K562 (cell line): ENCODE results near the gene STK24. TPM values are rescaled to one million over a fixed set of nuclear protein-coding genes. Genes with fewer than 3 reads are reported as not detected.

Source experiments
- ATAC-seq: fragments of 200-7000 bp; cut with Tn5 transposase; 3 replicates; pipeline ENCODE4 v1.9.1; 2020; ENCODE audit warnings: moderate library complexity
- BruUV-seq: library from RNA; stranded (reverse); fragments of 400-500 nt; replicated peaks from 2 replicates; lab custom pipeline; 2021; lab: Mats Ljungman, UMichigan
- CTCF ChIA-PET: fragments of 300-600 bp; formaldehyde crosslinking; extraction: SDS; loops from one replicate; lab custom pipeline; 2021; ENCODE audit warnings: low intra/inter-chr PET ratio; lab: Yijun Ruan, JAX
- POLR2A ChIA-PET: fragments of 300-600, 350-650 bp; sonication (Branson Sonifier 250); formaldehyde crosslinking; extraction: SDS; loops from one replicate; lab custom pipeline; 2021; ENCODE audit warnings: antibody characterized with exemption, inconsistent platforms; lab: Yijun Ruan, JAX
- DNase-seq, 4 experiments: peaks; one replicate each; pipeline versions ENCODE4 v3.0.0 to v3.0.0-alpha.2; 2011 to 2018; ENCODE audit warnings: low spot score in 3 of 4, mixed read lengths in 3 of 4; ENCODE audit errors: extremely low read depth in 1 of 4
- FAIRE-seq: peaks from 2 replicates; lab custom pipeline; 2011; peaks lifted over from hg19 to GRCh38; lab: Jason Lieb, UNC
- H2AFZ ChIP-seq: 2 replicates; pipeline ENCODE4 v1.6.0; 2011; ENCODE audit warnings: low read depth, low read length, control low read depth, inconsistent platforms
- H3K27ac ChIP-seq: fragments of 200-600 bp; 3 replicates; pipeline ENCODE4 v1.8.0; 2011; ENCODE audit warnings: low read depth, mild to moderate bottlenecking, control low read depth, inconsistent platforms, low read length, moderate library complexity, mixed read lengths; ENCODE audit errors: extremely low read depth
- H3K27me3 ChIP-seq, 2 experiments: fragments of 300-600 bp in 1 of 2; 2 replicates in 1 of 2; 3 replicates in 1 of 2; pipeline versions ENCODE4 v1.6.0 to v1.8.0; 2011; ENCODE audit warnings: inconsistent platforms in 2 of 2, low read length in 2 of 2, mild to moderate bottlenecking in 1 of 2, mixed read lengths in 1 of 2, moderate library complexity in 1 of 2; ENCODE audit not compliant: control insufficient read depth in 2 of 2, insufficient read depth in 2 of 2
- H3K36me3 ChIP-seq: fragments of 300-600 bp; 3 replicates; pipeline ENCODE4 v1.8.0; 2011; ENCODE audit warnings: mild to moderate bottlenecking, low read length, inconsistent platforms; ENCODE audit not compliant: control insufficient read depth, insufficient read depth
- H3K4me1 ChIP-seq, 2 experiments: fragments of 200-600 bp in 1 of 2; replicated peaks in 1 of 2; 2 replicates in 1 of 2; 3 replicates in 1 of 2; pipeline versions ENCODE4 v1.5.1 to v1.8.0; 2011; ENCODE audit warnings: inconsistent platforms in 2 of 2, low read length in 2 of 2, mild to moderate bottlenecking in 1 of 2, mixed read lengths in 1 of 2, moderate library complexity in 1 of 2; ENCODE audit not compliant: control insufficient read depth in 2 of 2, insufficient read depth in 2 of 2
- H3K4me2 ChIP-seq: 2 replicates; pipeline ENCODE4 v1.6.1; 2011; ENCODE audit warnings: low read length, control low read depth, inconsistent platforms, mixed read lengths; ENCODE audit not compliant: insufficient read depth
- H3K4me3 ChIP-seq: fragments of 200-600 bp; sonication (generic), shearing (Covaris generic); 2 replicates; pipeline ENCODE4 v1.5.1; 2016; ENCODE audit warnings: control low read depth, inconsistent platforms
- H3K79me2 ChIP-seq: fragments of 200-600 bp; 3 replicates; pipeline ENCODE4 v1.8.0; 2011; ENCODE audit warnings: low read length, inconsistent platforms; ENCODE audit not compliant: control insufficient read depth, insufficient read depth
- H3K9ac ChIP-seq, 2 experiments: 2 replicates each; pipeline versions ENCODE4 v1.6.0 to v1.6.1; 2011; ENCODE audit warnings: low read depth in 2 of 2, low read length in 2 of 2, control low read depth in 1 of 2, inconsistent platforms in 1 of 2, mild to moderate bottlenecking in 1 of 2, mixed read lengths in 1 of 2; ENCODE audit not compliant: insufficient read depth in 1 of 2
- H3K9me1 ChIP-seq: one replicate; pipeline ENCODE4 v1.6.0; 2011; ENCODE audit warnings: inconsistent platforms, mild to moderate bottlenecking, low read length, moderate library complexity; ENCODE audit not compliant: control insufficient read depth, insufficient read depth
- H3K9me3 ChIP-seq: replicated peaks from 2 replicates; pipeline ENCODE4 v1.5.1; 2011; ENCODE audit warnings: low read depth, low read length, inconsistent platforms; ENCODE audit not compliant: control insufficient read depth, insufficient read depth
- H4K20me1 ChIP-seq: replicated peaks from 2 replicates; pipeline ENCODE4 v1.6.1; 2011; ENCODE audit warnings: low read length, inconsistent platforms, mixed read lengths; ENCODE audit not compliant: control insufficient read depth, insufficient read depth
- BRD4 ChIP-seq: fragments of 200-600 bp; sonication (generic); IDR thresholded peaks from 2 replicates; pipeline ENCODE4 v1.6.1; 2017; ENCODE audit warnings: inconsistent platforms
- FOXA3 ChIP-seq, 2 experiments: fragments of 450-650 bp in 1 of 2; sonication (generic) in 1 of 2; formaldehyde crosslinking; IDR thresholded peaks in 1 of 2; conservative IDR thresholded peaks in 1 of 2; 2 replicates each; pipeline versions ENCODE4 v1.4.0 to v1.8.0; 2020 to 2022; ENCODE audit warnings: mild to moderate bottlenecking in 2 of 2, missing genetic modification reagents in 1 of 2
- HMG20B ChIP-seq: fragments of 250-450 bp; sonication (Bioruptor Pico); IDR thresholded peaks from 2 replicates; pipeline ENCODE4 v1.5.0; 2021; ENCODE audit warnings: mild to moderate bottlenecking
- MYNN ChIP-seq, 2 experiments: sonication (generic); formaldehyde crosslinking in 1 of 2; IDR thresholded peaks; 2 replicates each; pipeline versions ENCODE4 v1.5.0 to v1.6.1; 2016 to 2020; ENCODE audit warnings: antibody characterized with exemption in 1 of 2, missing genetic modification reagents in 1 of 2
- NUFIP1 ChIP-seq: fragments of 450-650 bp; IDR thresholded peaks from 2 replicates; pipeline ENCODE4 v1.6.1; 2018; ENCODE audit not compliant: partially characterized antibody
- PTTG1 ChIP-seq: fragments of 450-650 bp; IDR thresholded peaks from 2 replicates; pipeline ENCODE4 v1.6.1; 2016; ENCODE audit warnings: low read depth, mild to moderate bottlenecking, missing genetic modification characterization, missing compliant biosample characterization
- RBM25 ChIP-seq: fragments of 200-400 bp; formaldehyde crosslinking; IDR thresholded peaks from 2 replicates; pipeline ENCODE4 v1.6.1; 2018; ENCODE audit warnings: low read length, low read depth, moderate library complexity; ENCODE audit not compliant: severe bottlenecking
- RFX1 ChIP-seq: fragments of 450-650 bp; IDR thresholded peaks from 2 replicates; pipeline ENCODE4 v1.6.1; 2016; ENCODE audit warnings: mild to moderate bottlenecking, moderate library complexity
- SMARCB1 ChIP-seq: IDR thresholded peaks from 2 replicates; pipeline ENCODE4 v1.6.1; 2011; ENCODE audit warnings: improper control_type of control experiment, low read depth; ENCODE audit not compliant: insufficient read length
- ZFP1 ChIP-seq: fragments of 450-650 bp; formaldehyde crosslinking; IDR thresholded peaks from 2 replicates; pipeline ENCODE4 v1.4.0; 2020; ENCODE audit warnings: mild to moderate bottlenecking, mixed read lengths
- ZNF121 ChIP-seq: sonication (generic); formaldehyde crosslinking; conservative IDR thresholded peaks from 2 replicates; pipeline ENCODE4 v1.8.0; 2022; ENCODE audit warnings: missing genetic modification reagents
- ZNF263 ChIP-seq: sonication (generic); formaldehyde crosslinking; IDR thresholded peaks from 2 replicates; pipeline ENCODE4 v1.8.0; 2022; ENCODE audit warnings: mild to moderate bottlenecking, missing genetic modification reagents, borderline replicate concordance
- ZNF41 ChIP-seq: fragments of 250-450 bp; sonication (Bioruptor Pico); conservative IDR thresholded peaks from 2 replicates; pipeline ENCODE4 v1.4.0; 2020; ENCODE audit warnings: mild to moderate bottlenecking
- WGBS: fragments of 100-300 bp; shearing (Covaris generic); methylation state at CpG from one replicate; pipeline ENCODE4 v1.1.6; 2016; ENCODE audit warnings: low coverage, mixed read lengths; ENCODE audit not compliant: insufficient coverage; ENCODE audit errors: missing lambda C conversion rate; 5-methylcytosine and 5-hydroxymethylcytosine counted together
- in situ Hi-C: fragments of 300-500 bp; cut with MboI; formaldehyde crosslinking; loops from 4 replicates; pipeline ENCODE4 v1.15.0; 2018; ENCODE audit warnings: inconsistent platforms, mixed read lengths
- intact Hi-C: fragments of 100-400 bp; cut with micrococcal nuclease; formaldehyde crosslinking; loops from 2 replicates; pipeline ENCODE4 v1.14.2; 2022
- polyA plus RNA-seq, 8 experiments: library from polyadenylated mRNA; depleted of rRNA in 4 of 8; stranded (reverse) in 5 of 8; unstranded in 3 of 8; fragments of >200 nt; fragmentation: Nextera tagmentation in 2 of 8; fragmentation: Illumina TruSeq in 1 of 8; extraction: Ambion mirVana in 2 of 8; extraction: Trizol in 1 of 8; gene quantifications; 2 replicates each; pipeline versions ENCODE4 v1.2.1 to v1.2.3, GENCODE V29; 2011 to 2014; ENCODE audit warnings: inconsistent platforms in 1 of 8, missing spikeins in 1 of 8
- total RNA-seq, 7 experiments: library from RNA; depleted of rRNA in 6 of 7; stranded (reverse); fragments of >200 nt in 6 of 7; fragmentation: Illumina TruSeq in 2 of 7; extraction: Trizol in 2 of 7; gene quantifications; 2 replicates each; pipeline versions ENCODE4 v1.2.1 to v1.2.3, GENCODE V29; 2011 to 2021; ENCODE audit warnings: low replicate concordance in 1 of 7
- TF ChIP-seq, protein P1 (sequence below): fragments of 250-450 bp; sonication (Bioruptor Pico); IDR thresholded peaks from 2 replicates; pipeline ENCODE4 v1.8.0; 2022; ENCODE audit warnings: moderate library complexity, mild to moderate bottlenecking, inconsistent platforms
- TF ChIP-seq, protein P2 (sequence below): fragments of 250-450 bp; sonication (Bioruptor Pico); IDR thresholded peaks from 2 replicates; pipeline ENCODE4 v1.5.0; 2020; ENCODE audit warnings: mild to moderate bottlenecking
- TF ChIP-seq, protein P3 (sequence below): fragments of 450-650 bp; formaldehyde crosslinking; IDR thresholded peaks from 2 replicates; pipeline ENCODE4 v1.4.0; 2022; ENCODE audit warnings: mild to moderate bottlenecking, moderate library complexity

The STK24 gene
- total and polyA plus RNA-seq, 9 of the 15 experiments (the other 6 are each of a cell fraction or from before 2014, with no cell fraction given): 3.8 to 78.4 (median 28.2) TPM

DNA sequence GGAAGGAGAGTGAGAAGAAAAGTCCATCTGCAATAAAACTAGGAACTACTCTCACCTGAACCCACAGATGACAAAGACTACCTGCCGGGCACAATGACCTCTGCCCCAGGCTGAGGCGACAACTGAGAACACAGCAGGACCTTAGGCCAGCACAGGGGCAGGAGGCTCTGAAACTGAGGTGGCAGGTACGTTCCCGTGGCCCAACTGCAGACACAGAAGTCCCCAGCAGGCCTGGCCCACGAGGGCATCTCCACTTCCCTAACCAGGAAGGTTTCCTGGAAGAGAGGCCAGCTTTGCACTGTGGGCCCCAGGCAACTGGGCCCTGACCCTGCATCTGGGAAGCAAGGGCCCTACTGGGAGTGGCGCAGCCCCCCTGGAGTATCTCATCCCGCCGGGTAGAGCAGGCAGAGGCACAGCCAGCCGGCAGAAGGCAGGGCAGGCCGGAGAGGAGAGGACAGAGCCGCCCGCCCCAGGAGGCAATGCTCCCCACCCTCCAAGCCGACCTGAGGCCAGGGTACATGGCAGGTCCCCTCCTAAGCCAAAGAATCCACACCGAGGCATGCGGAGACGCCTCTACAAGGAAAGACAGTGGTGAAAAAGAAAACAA lies 32.7 kb downstream of the STK24 start (continued):
- TF ChIP-seq SMARCB1: no peak
- TF ChIP-seq, protein P1, sequence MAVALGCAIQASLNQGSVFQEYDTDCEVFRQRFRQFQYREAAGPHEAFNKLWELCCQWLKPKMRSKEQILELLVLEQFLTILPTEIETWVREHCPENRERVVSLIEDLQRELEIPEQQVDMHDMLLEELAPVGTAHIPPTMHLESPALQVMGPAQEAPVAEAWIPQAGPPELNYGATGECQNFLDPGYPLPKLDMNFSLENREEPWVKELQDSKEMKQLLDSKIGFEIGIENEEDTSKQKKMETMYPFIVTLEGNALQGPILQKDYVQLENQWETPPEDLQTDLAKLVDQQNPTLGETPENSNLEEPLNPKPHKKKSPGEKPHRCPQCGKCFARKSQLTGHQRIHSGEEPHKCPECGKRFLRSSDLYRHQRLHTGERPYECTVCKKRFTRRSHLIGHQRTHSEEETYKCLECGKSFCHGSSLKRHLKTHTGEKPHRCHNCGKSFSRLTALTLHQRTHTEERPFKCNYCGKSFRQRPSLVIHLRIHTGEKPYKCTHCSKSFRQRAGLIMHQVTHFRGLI (CRISPR knock-in tag): no peak

DNA sequence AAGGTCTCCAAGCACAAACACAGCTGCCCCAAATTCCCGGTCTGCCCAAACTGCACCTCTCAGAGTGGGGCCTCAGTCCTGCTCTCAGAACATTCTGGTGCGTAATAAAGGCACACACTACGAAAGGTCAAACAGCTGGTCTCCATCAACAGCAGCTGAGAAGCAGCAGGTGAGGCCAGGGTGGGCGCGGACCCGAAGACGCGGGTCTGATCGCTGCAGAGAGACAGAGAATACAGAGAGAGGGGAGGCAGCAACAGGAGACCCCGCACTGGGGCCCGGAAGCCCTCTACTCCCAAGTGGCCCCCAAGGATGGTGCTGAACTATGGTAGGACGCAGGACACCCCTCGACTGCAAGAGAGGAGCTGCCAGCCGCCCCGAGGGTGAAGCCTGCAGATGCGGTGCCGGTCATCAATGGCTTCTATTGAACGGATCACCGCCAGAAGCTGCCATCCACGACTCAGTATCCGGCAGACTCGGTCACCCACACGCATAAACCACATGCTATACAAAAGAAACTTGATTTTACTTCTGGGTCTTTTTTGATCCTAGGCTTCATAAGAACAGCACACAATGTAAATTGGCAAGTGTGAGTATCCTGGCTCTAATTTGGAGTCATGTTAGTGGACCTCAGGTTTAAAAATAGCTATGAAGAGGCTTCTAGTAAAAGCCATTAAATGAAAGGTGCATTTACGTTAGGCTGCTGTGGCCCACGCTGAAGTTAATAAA lies 33.4 kb downstream of the STK24 start:
- Histone ChIP-seq H3K9ac (no peak overlapping the region), H3K9me3 (no peaks in the 10 kb centered on the region), H3K36me3 (peaks cover 6% of the 10 kb centered on the region; the same call in 1 of the 3 replicates), H3K4me2 (no peak overlapping the region), H3K4me3 (no peak overlapping the region), H3K79me2 (peaks cover 91% of the 10 kb centered on the region), H3K27ac (no peak overlapping the region), H3K4me1 (peaks cover 10 to 31% of the 10 kb centered on the region in 2 experiments), H2AFZ (no peak overlapping the region), H4K20me1 (peaks cover 40% of the 10 kb centered on the region), H3K27me3 (no peaks in the 10 kb centered on the region), H3K9me1 (peaks cover 12% of the 10 kb centered on the region)
- TF ChIP-seq RBM25: no peak
- TF ChIP-seq MYNN (IDR thresholded peaks at IDR 0.05): no peak
- TF ChIP-seq MYNN (CRISPR knock-in tag; IDR thresholded peaks at IDR 0.05): no peak
- no peak for TF ChIP-seq PTTG1 (tag)
- TF ChIP-seq HMG20B (CRISPR knock-in tag): no peak
- no peak for TF ChIP-seq ZNF121 (CRISPR knock-in tag)
- TF ChIP-seq NUFIP1: no peak
- TF ChIP-seq, protein P2, sequence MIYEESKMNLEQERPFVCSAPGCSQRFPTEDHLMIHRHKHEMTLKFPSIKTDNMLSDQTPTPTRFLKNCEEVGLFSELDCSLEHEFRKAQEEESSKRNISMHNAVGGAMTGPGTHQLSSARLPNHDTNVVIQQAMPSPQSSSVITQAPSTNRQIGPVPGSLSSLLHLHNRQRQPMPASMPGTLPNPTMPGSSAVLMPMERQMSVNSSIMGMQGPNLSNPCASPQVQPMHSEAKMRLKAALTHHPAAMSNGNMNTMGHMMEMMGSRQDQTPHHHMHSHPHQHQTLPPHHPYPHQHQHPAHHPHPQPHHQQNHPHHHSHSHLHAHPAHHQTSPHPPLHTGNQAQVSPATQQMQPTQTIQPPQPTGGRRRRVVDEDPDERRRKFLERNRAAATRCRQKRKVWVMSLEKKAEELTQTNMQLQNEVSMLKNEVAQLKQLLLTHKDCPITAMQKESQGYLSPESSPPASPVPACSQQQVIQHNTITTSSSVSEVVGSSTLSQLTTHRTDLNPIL: no peak
- TF ChIP-seq RFX1: no peak
- no peak for TF ChIP-seq ZFP1 (CRISPR knock-in tag)
- TF ChIP-seq ZNF41 (CRISPR knock-in tag): no peak
- TF ChIP-seq, protein P3, sequence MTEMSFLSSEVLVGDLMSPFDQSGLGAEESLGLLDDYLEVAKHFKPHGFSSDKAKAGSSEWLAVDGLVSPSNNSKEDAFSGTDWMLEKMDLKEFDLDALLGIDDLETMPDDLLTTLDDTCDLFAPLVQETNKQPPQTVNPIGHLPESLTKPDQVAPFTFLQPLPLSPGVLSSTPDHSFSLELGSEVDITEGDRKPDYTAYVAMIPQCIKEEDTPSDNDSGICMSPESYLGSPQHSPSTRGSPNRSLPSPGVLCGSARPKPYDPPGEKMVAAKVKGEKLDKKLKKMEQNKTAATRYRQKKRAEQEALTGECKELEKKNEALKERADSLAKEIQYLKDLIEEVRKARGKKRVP (CRISPR knock-in tag): no peak
- TF ChIP-seq FOXA3 (CRISPR knock-in tag; conservative IDR thresholded peaks at IDR 0.05 in 1 of 2, IDR thresholded peaks at IDR 0.05 in 1 of 2): no peak
- TF ChIP-seq BRD4: no peak
- TF ChIP-seq ZNF263 (CRISPR knock-in tag): no peak
- in situ Hi-C loops: no loop called here
- no TSS peak for BruUV-seq
- ATAC-seq (no peak), DNase-seq (no peak), FAIRE-seq (no peak)
- intact Hi-C loops: no loop called here
- WGBS: 94% methylated on average over 12 of the region's 25 CpGs
- CTCF ChIA-PET: no interaction called here
- POLR2A ChIA-PET: no interaction called here
